Measurements from ENCODE around the gene FAM229A.

Gene FAM229A

DNA sequence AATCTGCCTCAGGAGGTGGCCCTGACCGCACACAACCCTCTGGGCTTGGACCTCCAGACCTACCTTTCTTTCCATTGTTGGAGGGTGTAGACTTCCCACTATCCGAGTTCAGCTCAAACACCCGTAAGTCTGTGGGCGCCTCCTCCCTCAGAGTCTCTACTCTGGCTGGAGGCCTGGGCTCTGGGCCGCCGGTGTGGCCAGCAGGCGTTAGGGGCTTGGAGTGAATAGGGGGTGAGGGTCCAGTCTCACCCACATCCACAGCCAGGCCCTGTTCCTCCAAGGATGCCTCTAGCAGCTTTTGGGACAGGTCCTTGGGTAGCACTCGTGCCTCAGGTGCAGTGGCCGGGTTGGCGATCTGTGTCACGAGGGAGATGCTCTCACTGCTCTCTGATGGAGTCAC, 13.9 kb upstream of the FAM229A start:
- in situ Hi-C loops (cut with HindIII; ENCODE audit: low sequenced_read_pairs): no loop called here
- no peak overlapping the region for H3K4me3 ChIP-seq (ENCODE audit: low read depth, low read length)
- DNase-seq (ENCODE audit: low read depth, low spot score): no peak
- TF ChIP-seq CTCF (IDR thresholded peaks at IDR 0.05; ENCODE audit: low read depth, low read length): no peak

DNA sequence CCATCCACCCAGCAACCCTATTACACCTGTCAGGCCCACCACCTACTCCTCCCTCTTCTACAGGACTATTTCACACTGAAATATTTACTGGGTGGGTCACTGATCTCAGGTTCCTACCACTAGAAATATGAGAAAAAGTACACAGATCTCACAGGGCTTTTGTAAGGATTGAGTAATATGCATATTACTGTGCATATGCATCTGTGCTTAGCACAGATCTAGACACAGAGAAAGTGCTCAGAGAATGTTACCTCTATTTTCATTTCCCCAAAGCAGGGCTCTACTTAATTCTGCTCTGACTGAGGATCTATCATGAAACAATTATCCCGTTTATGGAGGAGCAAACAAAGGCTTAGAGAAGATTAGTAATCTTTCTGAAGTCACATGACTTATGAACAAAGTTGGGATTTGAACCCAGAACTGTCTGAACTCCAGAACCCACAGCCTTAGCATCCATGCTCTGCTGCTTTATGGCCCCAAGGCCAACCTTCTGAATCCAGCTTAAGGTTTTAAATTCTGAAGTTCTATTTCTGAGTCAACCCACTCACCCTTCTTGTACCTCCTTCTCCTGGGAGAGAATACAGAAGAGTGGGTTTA, 11.8 kb upstream of the FAM229A start:
- no peak overlapping the region for H3K4me3 ChIP-seq (ENCODE audit: low read depth, low read length)
- no peak for TF ChIP-seq CTCF (IDR thresholded peaks at IDR 0.05; ENCODE audit: low read depth, low read length)
- in situ Hi-C loops (cut with HindIII; ENCODE audit: low sequenced_read_pairs): no loop called here
- DNase-seq (ENCODE audit: low read depth, low spot score): no peak

GRCh38 chr1:32372149-32372756, 10.0 kb upstream of the FAM229A start:
- DNase-seq (ENCODE audit: low read depth, low spot score): no peak
- in situ Hi-C loops (cut with HindIII; ENCODE audit: low sequenced_read_pairs): no loop called here
- TF ChIP-seq CTCF (IDR thresholded peaks at IDR 0.05; ENCODE audit: low read depth, low read length): no peak
- no peak overlapping the region for H3K4me3 ChIP-seq (ENCODE audit: low read depth, low read length)

DNA sequence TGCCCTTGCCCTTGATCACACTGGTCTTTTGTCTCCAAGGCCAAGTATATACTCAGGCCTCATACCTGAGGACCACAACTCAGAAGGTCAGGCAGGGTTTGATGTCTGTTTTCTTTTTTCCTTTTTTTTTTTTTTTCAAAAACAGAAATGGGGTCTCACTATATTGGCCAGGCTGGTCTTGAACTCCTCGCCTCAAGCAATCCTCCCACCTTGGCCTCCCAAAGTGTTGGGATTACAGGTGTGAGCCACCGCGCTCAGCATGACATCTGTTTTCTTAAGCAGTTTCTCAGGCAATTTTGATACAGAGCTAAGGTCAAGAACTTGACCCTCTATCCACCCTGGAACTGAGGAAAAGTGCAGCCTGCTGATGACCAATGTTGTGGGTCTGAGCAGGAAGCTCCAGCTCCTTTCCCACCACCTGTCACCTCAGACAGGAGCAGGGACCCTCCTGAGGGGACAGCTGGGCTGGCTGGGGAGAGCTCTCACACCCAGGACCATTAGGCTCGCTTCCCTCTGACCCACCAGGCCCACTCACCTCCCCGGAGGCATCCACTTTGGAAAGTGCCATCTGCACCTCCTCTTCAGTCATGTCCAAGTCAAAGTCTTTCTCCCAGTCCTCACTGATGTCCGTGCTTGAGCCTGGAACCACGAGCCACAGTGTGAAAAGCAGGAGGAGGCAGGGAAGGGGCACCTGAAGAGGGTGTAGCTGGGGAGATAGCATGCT, 5.8 kb upstream of the FAM229A start:
- no peak for TF ChIP-seq CTCF (IDR thresholded peaks at IDR 0.05; ENCODE audit: low read depth, low read length)
- H3K4me3 ChIP-seq (ENCODE audit: low read depth, low read length): no peak overlapping the region
- no peak for DNase-seq (ENCODE audit: low read depth, low spot score)
- in situ Hi-C loops (cut with HindIII; ENCODE audit: low sequenced_read_pairs): no loop called here

DNA sequence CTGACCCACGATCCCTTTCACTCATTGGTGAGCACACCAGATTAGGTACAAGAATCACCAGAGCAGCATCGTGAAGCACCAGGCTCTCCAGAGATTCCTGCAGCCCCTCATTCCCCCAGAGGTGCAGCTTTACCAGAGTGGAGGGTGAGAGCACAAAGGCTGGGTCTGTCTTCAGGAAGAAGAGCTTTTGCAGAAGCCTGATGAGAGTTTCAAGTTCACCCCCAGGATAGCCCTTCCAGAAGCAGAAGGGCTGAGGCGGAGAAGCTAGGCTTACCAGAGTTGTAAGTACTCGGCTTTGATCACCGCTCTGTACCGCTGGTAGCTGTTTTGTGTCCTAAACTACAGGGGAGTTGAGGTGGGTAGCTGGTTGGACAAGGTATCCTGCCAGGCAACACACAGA, 3.2 kb upstream of the FAM229A start:
- no peak overlapping the region for H3K4me3 ChIP-seq (ENCODE audit: low read depth, low read length)
- no peak for TF ChIP-seq CTCF (IDR thresholded peaks at IDR 0.05; ENCODE audit: low read depth, low read length)
- in situ Hi-C loops (cut with HindIII; ENCODE audit: low sequenced_read_pairs): no loop called here
- DNase-seq (ENCODE audit: low read depth, low spot score): no peak

GRCh38 chr1:32364836-32365235, 2.6 kb upstream of the FAM229A start:
- TF ChIP-seq CTCF (IDR thresholded peaks at IDR 0.05; ENCODE audit: low read depth, low read length): no peak
- no peak for DNase-seq (ENCODE audit: low read depth, low spot score)
- H3K4me3 ChIP-seq (ENCODE audit: low read depth, low read length): no peak overlapping the region
- in situ Hi-C loops (cut with HindIII; ENCODE audit: low sequenced_read_pairs): no loop called here
